ENCODE data around the gene CDK17.
"Not testable (repeated sequence)": the region's sequence is repeated elsewhere in the genome, so short reads cannot be mapped to it uniquely, and the experiment has no call there.

CDK17 gene

DNA sequence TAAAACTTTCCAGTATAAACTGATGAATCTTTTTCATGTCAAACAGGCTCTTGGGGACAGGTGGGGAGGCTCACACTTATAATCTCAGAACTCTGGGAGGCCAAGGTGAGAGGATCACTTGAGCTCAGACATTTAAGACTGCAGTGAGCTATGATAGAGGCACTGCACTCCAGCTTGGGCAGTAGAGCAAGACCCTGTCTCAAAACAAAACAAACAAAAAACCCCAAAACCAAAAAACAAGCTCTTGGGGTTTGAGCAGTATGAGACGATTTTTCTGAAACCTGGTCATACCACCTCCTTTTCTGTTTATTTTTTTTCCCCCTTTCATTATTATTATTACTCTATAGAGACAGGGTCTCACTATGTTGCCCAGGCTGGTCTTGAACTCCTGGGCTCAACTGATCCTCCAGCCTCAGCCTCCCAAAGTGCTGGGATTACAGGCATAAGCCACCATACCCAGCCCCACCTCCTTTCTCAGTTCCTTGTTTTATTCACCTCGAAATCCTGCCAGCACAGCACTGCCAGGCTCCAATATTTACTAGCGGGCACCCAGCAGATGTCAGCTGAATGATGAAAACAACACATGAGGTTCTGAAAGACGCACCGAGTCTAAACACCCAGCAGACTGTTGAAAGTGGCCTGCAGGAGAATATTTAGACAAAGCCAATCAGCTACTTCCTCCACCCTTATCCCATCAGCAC, 19.5 kb upstream of the CDK17 start:
- no peak for DNase-seq (ENCODE audit: low read depth in 1 of 2, low spot score in 1 of 2)

DNA sequence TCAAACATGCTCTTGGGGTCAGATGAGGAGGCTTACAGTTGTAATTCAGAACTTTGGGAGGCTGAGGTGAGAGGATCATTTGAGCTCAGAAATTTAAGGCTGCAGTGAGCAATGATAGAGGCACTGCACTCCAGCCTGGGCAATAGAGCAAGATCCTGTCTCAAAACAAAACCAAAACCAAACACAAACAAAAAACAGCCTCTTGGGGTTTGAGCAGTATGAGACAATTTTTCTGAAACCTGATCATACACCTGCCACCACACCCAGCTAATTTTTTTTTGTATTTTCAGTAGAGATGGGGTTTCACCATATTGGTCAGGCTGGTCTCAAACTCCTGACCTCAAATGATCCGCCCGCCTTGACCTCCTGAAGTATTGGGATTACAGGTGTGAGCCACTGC, 17.4 kb upstream of the CDK17 start:
- not testable (repeated sequence) for DNase-seq (ENCODE audit: low read depth in 1 of 2, low spot score in 1 of 2)

GRCh38 chr12:96416033-96416799, 16.0 kb upstream of the CDK17 start:
- DNase-seq (ENCODE audit: low read depth in 1 of 2, low spot score in 1 of 2), result no peak

DNA sequence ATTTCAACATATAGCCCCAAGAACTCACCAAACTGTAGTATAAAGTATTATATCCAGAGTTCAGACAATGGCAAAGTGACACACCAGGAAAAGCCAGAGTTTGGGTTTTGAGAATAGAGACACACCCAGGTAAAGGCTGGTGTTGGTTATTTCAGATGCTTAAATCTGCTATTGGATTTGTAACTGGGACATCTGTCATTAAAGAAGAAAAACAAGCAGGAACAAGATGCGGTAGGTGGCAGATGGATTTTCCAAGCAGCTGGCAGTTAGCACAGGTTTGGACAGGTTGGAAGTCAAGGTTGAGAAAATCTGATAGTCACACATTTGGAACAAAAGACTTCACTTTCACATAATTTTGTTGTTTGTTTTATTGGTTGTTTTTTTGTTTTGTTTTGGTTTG, 14.4 kb upstream of the CDK17 start:
- DNase-seq (ENCODE audit: low read depth in 1 of 2, low spot score in 1 of 2), result no peak

DNA sequence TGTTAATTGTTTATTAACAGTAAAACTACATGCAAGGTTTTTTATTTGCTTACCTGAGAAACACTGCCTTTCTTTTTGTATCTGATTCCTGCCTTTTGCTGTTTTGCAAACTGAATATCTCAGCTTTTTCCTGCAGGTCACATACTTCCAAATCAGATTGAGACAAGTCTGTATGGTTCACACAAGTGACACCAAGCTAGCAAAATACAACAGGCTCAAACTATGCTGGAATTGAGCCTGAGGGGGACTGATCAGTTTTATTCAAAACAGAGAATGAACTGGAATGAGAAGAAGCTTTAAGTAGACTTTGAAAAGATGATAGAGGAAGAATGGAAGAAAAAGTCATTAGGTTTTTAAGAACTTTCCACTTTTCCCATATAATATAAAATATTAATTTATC, 12.2 kb upstream of the CDK17 start:
- DNase-seq (ENCODE audit: low read depth in 1 of 2, low spot score in 1 of 2), result no peak

- DNase-seq (ENCODE audit: low read depth in 1 of 2, low spot score in 1 of 2), result no peak
Measured at GRCh38 chr12:96409731-96410130, 9.5 kb upstream of the CDK17 start.

- no peak for DNase-seq (ENCODE audit: low read depth in 1 of 2, low spot score in 1 of 2)
Measured at GRCh38 chr12:96408993-96409392, 8.8 kb upstream of the CDK17 start.

DNA sequence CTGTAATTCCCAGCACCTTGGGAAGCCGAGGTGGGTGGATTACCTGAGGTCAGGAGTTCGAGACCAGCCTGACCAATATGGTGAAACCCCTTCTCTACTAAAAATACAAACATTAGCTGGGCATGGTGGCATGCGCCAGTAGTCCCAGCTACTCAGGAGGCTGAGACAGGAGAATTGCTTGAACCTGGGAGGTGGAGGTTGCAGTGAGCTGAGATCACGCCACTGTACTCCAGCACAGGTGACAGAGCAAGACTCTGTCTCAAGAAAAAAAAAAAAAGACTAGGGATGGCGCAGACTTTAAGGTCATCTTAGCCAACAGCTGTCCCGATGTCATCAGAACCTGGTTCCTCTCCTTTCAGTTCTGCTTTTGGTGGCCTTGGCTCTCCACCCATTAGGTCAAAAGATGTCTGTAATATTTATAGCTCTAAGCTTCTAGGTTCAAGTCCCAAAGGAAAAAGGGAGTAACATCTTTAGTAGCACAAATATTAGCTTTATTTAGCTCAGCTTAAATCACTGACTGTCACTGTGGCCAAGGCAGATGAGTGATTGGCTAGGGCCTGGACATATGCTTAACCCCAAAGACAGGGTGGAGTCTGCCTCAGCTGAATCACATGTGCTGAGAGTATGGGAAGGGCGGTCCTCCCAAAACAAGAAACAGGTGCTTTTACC, 7.3 kb upstream of the CDK17 start:
- DNase-seq (ENCODE audit: low read depth in 1 of 2, low spot score in 1 of 2), result not testable (repeated sequence)

GRCh38 chr12:96404696-96405095, 4.5 kb upstream of the CDK17 start:
- no peak for DNase-seq (ENCODE audit: low read depth in 1 of 2, low spot score in 1 of 2)

DNA sequence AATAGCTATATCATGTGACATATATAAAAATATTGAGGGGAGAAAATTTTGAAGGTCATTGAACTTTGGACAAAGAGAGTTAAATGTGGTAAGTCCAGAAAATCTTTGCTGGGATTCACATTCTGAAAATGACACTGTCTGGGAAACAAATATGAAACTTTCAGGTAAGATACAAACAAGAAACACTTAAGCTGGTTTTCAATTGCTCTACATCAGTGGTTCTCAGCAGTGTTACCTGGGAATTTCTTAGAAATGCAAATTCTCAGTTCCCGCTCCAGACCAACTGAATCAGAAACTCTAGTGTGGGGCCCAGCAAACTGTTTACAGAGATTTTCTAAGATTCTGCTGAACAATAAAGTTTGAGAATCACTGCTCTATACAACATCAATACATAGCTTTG, 3.6 kb upstream of the CDK17 start:
- DNase-seq (ENCODE audit: low read depth in 1 of 2, low spot score in 1 of 2), result no peak

- DNase-seq (ENCODE audit: low read depth in 1 of 2, low spot score in 1 of 2), result not testable (repeated sequence)
Measured at GRCh38 chr12:96402522-96402921, 2.3 kb upstream of the CDK17 start.

DNA sequence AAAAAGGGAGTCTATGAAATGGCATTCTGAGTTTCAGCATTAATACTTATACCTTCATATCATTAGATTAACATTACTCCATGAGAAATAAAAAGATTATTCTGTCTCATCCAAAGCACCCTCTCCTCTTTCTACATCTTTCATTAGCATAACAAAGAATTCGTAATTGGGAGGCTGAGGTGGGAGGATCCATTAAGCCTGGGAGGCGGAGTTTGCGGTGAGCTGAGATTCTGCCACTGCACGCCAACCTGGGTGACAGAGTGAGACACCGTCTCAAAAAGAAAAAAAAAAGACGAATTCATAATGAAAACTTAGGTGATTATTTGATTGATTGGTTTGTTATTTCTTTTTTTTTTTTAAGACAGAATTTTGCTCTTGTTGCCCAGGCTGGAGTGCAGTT, 1.8 kb upstream of the CDK17 start:
- DNase-seq (ENCODE audit: low read depth in 1 of 2, low spot score in 1 of 2), result no peak

GRCh38 chr12:96401076-96401871, 1.0 kb upstream of the CDK17 start:
- no peak for DNase-seq (ENCODE audit: low read depth in 1 of 2, low spot score in 1 of 2)

GRCh38 chr12:96400631-96401075, 414 bp upstream of the CDK17 start:
- DNase-seq (ENCODE audit: low read depth in 1 of 2, low spot score in 1 of 2), result no peak

- DNase-seq (ENCODE audit: low read depth in 1 of 2, low spot score in 1 of 2), result peak; percentile 41 to 64
Measured at GRCh38 chr12:96399120-96399918, 920 bp downstream of the CDK17 start.

- DNase-seq (ENCODE audit: low read depth in 1 of 2, low spot score in 1 of 2), result no peak
Measured at GRCh38 chr12:96398424-96399119, 1.7 kb downstream of the CDK17 start.

DNA sequence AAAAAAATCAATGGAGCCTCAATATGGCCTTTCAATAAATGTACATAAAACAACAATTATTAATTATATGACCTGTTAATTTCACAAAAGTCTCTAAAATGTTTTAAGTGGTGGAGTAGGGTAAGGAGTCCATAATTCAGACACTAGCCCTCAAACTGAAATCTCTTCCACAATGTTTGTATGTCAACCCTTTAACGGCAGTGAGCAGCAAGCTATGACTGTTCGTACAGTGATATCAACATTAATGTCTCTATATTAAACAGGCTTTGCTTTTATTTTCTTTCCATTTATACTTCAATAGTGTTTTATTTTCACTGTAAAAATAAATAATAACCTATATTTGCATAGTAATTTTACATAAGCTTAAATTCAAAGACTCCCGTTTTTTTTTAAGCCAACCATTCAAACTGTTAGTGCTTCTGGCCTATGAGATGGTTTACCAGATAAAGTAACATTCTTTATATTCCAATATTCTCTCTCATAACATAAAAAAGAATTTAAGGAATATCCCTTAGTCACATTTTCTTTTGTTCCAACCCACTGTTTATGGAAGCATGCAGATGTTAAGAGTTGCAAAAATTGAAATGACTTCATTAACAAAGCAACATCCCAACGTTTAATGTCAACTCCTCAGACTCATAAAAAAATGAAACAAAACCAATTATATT, 2.3 kb downstream of the CDK17 start:
- DNase-seq (ENCODE audit: low read depth in 1 of 2, low spot score in 1 of 2), result no peak

GRCh38 chr12:96396914-96397313, 3.3 kb downstream of the CDK17 start:
- DNase-seq (ENCODE audit: low read depth in 1 of 2, low spot score in 1 of 2), result no peak

- DNase-seq (ENCODE audit: low read depth in 1 of 2, low spot score in 1 of 2), result no peak
Measured at GRCh38 chr12:96396209-96396608, 4.0 kb downstream of the CDK17 start.

All from activated T-helper 1 cell treated with anti-CD3 and anti-CD28 coated beads, Interleukin-2, amount 50 U/mL, for 16 hours (primary cell).